Activated T-helper 17 cell treated with anti-CD3 and anti-CD28 coated beads, Interleukin-2, amount 50 U/mL, for 72 hours (primary cell): ENCODE measurements around the gene KCNA3. TPM values are rescaled to one million over a fixed set of nuclear protein-coding genes. Genes with fewer than 3 reads are reported as not detected.

Experiments used
- ATAC-seq: fragments of 150-1000 bp; cut with Tn5 transposase; replicated peaks from 2 replicates; pipeline ENCODE4 v1.10.0; 2021; ENCODE audit warnings: mild to moderate bottlenecking, moderate library complexity
- H3K27ac Mint-ChIP-seq: one replicate; pipeline ENCODE4 v1.8.0; 2022; ENCODE audit warnings: mixed read lengths
- H3K27me3 Mint-ChIP-seq: one replicate; pipeline ENCODE4 v1.8.0; 2022; ENCODE audit warnings: mixed read lengths
- H3K36me3 Mint-ChIP-seq: one replicate; pipeline ENCODE4 v1.8.0; 2022; ENCODE audit warnings: low read depth, mild to moderate bottlenecking, mixed read lengths
- H3K4me1 Mint-ChIP-seq: one replicate; pipeline ENCODE4 v1.8.0; 2022; ENCODE audit warnings: mixed read lengths
- H3K4me3 Mint-ChIP-seq: one replicate; pipeline ENCODE4 v1.8.0; 2022; ENCODE audit warnings: mild to moderate bottlenecking, mixed read lengths
- H3K9me3 Mint-ChIP-seq: one replicate; pipeline ENCODE4 v1.8.0; 2022; ENCODE audit warnings: mixed read lengths
- total RNA-seq, 2 donors: library from RNA; stranded (reverse); gene quantifications; one replicate each; pipeline ENCODE4 v1.2.3, GENCODE V29; 2022

The KCNA3 gene
- total RNA-seq, 2 donors from 2014 or later: 22.7 to 61.7 TPM

DNA sequence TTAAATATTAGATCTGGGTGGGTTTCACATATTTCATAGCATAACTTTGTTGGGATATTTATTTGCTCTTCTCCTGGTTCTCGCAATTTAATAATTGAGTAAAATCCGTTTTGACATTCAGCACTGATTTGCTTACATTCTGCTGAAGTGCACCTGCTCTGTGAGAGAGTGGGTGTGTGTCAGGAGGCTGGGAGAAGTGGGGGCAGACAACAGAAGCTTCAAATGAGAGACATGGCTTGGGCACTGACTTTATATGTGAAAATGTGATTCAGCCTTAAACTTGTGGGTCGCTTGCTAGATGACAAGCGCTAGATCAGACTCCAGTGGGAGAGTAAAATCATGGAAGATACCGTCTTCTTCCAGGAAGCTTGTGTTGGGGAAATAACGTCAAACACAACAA, 36.2 kb downstream of the KCNA3 start:
- no peak for ATAC-seq
- H3K27ac Mint-ChIP-seq: no peak overlapping the region
- H3K36me3 Mint-ChIP-seq: no peaks in the 10 kb centered on the region
- H3K4me3 Mint-ChIP-seq: peak overlapping the region; percentile 47
- peaks cover 11% of the 10 kb centered on the region for H3K9me3 Mint-ChIP-seq
- H3K27me3 Mint-ChIP-seq: no peaks in the 10 kb centered on the region
- H3K4me1 Mint-ChIP-seq: peaks cover 68% of the 10 kb centered on the region

DNA sequence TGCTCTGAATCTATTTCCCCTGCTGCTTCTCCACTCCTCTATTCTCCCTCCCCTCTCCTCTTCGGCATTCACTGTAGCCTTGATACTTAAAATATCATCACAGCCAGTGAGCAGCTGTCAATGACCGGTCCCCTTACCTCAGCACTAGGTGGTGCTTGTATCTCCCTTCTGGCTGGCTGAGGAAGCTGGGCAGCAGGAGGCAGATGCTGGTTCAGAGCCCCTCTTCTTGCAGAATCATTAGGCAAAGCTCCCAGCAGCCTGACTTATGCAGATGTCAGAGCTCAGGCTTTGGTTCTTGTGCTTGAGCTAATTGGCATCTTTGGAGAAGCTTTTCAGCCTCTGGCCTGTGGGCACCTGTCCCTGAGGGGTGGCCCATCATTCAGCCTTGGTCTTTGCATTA, 36.7 kb downstream of the KCNA3 start:
- peak overlapping the region; percentile 47 for H3K4me3 Mint-ChIP-seq

DNA sequence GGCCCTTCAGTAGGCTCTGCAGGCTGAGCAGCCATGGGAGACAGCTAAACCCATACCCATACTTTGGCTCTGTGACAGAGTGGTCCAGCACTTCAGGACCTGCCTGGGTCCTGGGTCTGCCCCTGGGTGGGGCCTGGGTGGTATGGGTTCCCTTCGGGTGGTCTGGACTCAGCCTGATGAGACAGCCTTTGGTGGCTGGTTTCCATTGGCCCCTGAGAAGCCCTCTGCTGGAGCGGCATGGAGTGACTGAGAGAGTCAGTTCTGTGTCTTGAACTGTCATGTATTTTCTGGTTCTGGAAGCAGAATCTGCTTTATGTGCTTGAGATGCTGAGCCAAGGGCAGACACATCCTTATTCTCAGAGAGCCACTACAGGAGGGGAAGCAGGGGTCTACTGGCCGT, 37.3 kb downstream of the KCNA3 start:
- no peaks in the 10 kb centered on the region for H3K36me3 Mint-ChIP-seq
- no peak for ATAC-seq
- no peaks in the 10 kb centered on the region for H3K27me3 Mint-ChIP-seq
- no peak overlapping the region for H3K27ac Mint-ChIP-seq
- H3K4me3 Mint-ChIP-seq: no peak overlapping the region
- H3K9me3 Mint-ChIP-seq: peaks cover 11% of the 10 kb centered on the region
- H3K4me1 Mint-ChIP-seq: peaks cover 68% of the 10 kb centered on the region

More for the DNA sequence above, 36.7 kb downstream of the KCNA3 start:
- Mint-ChIP-seq H3K4me1 (peaks cover 71% of the 10 kb centered on the region), H3K36me3 (no peaks in the 10 kb centered on the region), H3K27ac (no peak overlapping the region), H3K27me3 (no peaks in the 10 kb centered on the region), H3K9me3 (peaks cover 11% of the 10 kb centered on the region)
- no peak for ATAC-seq

DNA sequence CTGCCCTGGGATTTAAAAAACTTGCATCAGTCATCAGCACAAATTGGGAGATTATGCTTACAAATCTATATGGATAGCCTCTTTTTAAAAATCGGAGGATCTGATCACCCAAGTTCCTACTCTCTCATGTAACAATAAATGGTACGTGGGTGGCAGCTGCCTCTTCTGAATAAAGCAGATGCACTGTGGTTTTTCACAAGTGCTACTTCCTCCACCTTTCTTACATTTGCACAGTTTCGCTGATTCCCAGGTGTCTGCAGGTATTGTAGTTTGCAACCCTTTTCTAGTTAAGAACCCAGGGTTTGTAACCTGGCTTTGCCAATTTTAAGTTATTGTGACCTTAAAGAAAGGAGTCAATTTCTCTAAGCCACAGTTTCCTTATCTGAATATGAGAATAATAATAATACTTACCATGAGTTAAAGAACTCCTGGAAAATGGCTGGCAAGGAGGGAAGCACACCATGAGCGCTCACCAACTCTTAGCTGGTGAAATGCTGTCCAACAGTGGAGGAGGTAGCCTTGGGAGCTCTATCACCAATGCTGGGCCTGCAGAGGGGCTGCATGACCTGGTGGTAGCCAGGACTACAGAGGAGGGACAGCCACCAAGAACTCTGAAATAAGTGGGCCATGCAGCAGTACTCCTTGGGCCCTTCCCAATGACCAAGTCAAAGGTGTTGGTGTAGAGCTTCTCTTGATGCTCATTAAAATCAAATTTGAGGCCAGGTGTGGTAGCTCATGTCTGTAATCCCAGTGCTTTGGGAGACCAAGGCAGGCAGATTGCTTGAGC, 38.4 kb downstream of the KCNA3 start:
- Mint-ChIP-seq H3K4me3 (no peak overlapping the region), H3K27ac (peak overlapping the region; percentile 92), H3K36me3 (no peaks in the 10 kb centered on the region), H3K4me1 (peaks cover 60% of the 10 kb centered on the region), H3K9me3 (peaks cover 11% of the 10 kb centered on the region), H3K27me3 (no peaks in the 10 kb centered on the region)
- no peak for ATAC-seq

DNA sequence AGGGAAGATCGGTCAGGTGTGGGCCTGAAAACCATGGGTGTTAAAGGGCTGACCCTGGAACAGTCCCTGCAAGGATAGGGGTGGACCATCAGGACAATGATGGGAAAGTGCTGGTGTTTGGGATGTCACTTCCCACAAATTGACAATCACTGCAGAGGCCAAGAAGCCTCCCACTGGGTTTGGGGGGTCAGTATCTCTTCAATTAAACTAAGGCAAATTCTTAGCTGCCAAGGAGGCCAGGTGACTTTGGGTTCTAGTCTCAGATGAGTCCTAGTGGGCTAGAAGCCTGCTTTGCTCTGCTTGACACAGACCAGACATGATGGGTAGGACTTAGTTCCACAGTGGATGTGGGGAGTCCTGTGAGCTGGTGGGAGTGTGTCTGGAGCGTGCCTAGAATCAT, 39.3 kb downstream of the KCNA3 start:
- Mint-ChIP-seq H3K4me3 (no peak overlapping the region), H3K27ac (peak overlapping the region; percentile 92), H3K9me3 (peaks cover 10% of the 10 kb centered on the region), H3K4me1 (peaks cover 58% of the 10 kb centered on the region), H3K27me3 (no peaks in the 10 kb centered on the region), H3K36me3 (no peaks in the 10 kb centered on the region)
- no peak for ATAC-seq

DNA sequence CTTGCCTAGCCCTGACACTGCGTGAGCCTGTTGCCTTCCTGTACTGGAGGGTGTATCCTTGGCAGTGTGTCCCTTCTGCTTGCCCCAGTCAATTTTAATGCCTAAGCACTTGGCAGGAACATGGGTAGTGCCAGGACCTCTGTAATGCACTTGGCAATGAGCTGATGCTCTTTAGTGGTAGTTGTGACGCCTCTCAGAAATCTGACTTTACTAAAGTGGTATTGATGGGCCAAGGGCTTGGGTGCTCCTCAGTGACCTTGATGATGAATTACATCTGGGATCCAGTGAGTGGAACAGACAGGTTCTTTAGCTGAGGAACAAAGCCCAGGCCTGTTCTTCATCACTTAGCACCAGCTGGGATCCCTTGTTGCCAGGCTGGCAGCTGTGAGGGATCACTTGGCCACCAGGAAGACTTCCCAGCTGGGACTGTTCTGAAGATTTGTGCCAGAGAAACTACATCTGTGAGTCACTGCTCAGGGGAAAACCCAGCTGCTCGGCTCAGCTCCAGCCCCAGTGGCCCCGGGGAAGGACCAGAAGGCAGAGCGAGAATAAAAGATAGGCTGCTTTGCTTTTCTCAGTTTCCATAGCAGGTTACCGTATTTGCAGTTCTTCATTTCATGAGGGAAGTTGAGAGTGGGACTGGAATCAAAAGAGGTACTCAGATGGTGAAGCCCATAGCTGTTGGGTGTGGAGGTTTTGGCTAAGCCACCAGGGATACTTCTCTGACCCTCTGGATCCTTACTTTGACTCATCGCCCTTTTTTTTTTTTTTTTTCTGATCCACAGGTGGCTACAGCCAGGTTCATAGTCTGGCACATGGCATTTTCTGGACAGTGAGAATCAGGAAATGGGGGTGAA, 40.1 kb downstream of the KCNA3 start:
- Mint-ChIP-seq H3K27me3 (no peaks in the 10 kb centered on the region), H3K4me1 (peaks cover 51% of the 10 kb centered on the region), H3K9me3 (peaks cover 3% of the 10 kb centered on the region), H3K4me3 (no peak overlapping the region), H3K27ac (peak overlapping the region; percentile 92), H3K36me3 (no peaks in the 10 kb centered on the region)
- ATAC-seq: peak; percentile 73

DNA sequence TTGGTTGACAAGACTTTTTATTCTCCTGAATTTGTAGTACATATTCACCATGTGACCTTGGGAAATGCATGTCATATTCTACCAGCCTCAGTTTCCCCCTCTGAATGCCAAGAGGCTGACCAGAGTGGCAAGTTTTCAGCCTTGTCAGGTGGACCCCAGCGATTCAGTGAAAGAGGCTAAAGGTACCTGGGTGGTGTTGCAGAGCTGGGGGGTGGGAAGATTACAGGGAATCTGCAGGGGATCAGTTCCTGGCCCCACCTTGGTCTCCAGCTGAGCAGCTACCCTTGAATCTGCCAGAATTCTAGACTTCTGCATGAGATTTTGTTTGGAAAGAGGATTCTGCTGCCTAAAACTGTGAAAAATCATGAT, 40.7 kb downstream of the KCNA3 start:
- H3K27me3 Mint-ChIP-seq: no peaks in the 10 kb centered on the region
- no peak overlapping the region for H3K4me3 Mint-ChIP-seq
- no peak for ATAC-seq
- H3K27ac Mint-ChIP-seq: peak overlapping the region; percentile 92
- H3K4me1 Mint-ChIP-seq: peaks cover 48% of the 10 kb centered on the region
- H3K36me3 Mint-ChIP-seq: no peaks in the 10 kb centered on the region
- H3K9me3 Mint-ChIP-seq: no peaks in the 10 kb centered on the region

DNA sequence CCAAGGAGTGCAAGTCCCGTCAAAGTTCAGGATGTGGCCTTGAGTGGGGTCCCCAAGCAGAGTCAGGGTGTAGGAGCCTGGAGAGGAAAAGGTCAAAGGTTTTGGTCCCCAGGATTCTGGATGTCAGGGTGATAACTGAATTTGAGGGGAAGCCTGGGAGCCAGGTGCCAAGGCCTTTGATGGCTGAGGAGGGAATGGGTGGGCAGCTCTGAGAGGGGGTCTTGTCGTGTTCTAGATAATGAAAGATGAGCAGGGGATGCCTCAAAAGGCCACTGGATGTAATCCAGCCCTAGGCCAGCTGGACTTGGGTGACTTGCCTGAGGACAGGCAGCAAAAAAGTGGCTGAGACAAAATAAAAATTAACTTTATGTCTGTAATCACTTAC, 41.1 kb downstream of the KCNA3 start:
- peak overlapping the region; percentile 46 for H3K27ac Mint-ChIP-seq
- ATAC-seq: no peak

DNA sequence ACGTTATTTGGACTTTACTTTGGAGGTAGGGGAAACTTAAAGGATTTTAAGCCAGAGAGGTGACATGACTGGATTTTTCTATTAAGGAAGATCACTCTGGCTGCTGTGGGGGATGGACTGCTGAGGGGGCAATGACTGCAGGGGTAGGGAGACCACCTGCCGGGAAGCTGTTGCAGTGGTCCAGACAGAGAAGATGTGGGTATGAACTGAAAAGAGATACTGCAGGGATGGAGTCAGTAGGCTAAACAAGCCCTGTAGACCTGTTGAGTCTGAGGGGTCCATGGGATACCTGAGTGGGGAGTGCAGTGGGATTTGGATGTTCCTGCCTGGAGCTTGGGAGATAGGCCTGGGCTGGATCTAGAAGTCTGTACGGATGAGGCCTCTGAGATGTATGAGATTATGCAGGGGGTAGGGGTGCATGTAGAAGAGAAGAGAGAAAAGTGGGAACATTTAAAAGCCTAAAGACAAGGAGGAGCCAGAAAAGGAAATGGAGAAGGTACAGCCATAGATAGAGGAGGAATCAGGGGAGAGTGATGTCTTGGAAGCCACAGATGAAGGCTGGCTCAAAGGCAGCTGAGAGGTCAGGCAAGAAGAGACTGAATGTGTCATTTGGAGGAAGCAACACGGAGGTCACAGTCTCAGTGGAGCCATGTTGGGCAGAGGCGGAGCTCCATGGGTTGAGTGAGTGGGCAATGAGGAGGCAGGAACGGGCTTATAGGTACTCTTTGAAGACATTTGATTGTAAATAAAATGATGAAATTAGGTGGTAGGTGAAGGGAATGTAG, 42.7 kb downstream of the KCNA3 start:
- Mint-ChIP-seq H3K4me1 (peaks cover 45% of the 10 kb centered on the region), H3K27ac (no peak overlapping the region)
- ATAC-seq: no peak

More for the DNA sequence above, 41.1 kb downstream of the KCNA3 start:
- H3K4me1 Mint-ChIP-seq: peaks cover 45% of the 10 kb centered on the region
- no peaks in the 10 kb centered on the region for H3K9me3 Mint-ChIP-seq
- no peaks in the 10 kb centered on the region for H3K27me3 Mint-ChIP-seq
- no peaks in the 10 kb centered on the region for H3K36me3 Mint-ChIP-seq
- no peak overlapping the region for H3K4me3 Mint-ChIP-seq

DNA sequence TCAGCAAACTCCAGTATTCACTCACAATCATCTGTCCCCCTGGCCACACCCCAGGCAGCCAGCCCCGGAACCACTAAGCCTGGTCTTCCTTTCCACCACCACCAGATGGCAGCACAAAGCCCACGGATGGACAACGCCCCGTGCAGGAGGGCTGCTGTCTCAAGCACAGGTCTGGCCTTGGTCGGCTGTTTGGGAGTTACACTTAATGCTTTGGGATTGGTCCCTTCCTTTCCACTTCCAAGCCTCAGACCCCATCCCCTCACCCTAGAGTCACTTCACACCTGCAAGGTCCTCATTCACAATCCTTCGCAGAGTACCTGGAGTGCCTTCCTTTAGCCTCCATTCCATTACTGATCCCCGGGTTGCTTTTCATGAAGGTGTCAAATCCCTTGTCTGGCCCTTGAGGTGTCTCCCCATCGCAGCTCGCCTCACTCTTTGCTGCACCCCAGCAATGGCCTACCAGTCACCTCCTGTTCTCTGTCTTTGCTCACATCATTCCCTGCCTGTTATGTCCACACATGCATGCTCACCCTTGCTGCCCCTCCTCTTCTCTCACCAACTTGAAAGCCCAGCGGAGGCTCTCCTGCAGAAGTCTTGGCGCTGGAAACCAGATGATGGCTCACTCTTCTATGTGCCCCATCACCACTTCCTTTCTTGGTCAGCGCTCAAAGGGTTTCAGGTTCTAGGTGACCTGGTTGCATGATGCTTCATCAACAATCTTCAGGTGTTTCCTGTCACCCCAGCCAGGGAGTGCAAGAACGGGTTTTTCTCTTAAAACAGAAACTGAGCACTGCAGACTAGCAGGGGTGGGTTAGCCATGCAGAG, 43.7 kb downstream of the KCNA3 start:
- Mint-ChIP-seq H3K4me3 (no peak overlapping the region), H3K27me3 (no peaks in the 10 kb centered on the region), H3K36me3 (no peaks in the 10 kb centered on the region), H3K4me1 (peaks cover 47% of the 10 kb centered on the region), H3K9me3 (no peaks in the 10 kb centered on the region), H3K27ac (no peak overlapping the region)
- peak; percentile 76 for ATAC-seq

More for the DNA sequence above, 42.7 kb downstream of the KCNA3 start:
- H3K27me3 Mint-ChIP-seq: no peaks in the 10 kb centered on the region
- no peaks in the 10 kb centered on the region for H3K36me3 Mint-ChIP-seq
- H3K4me3 Mint-ChIP-seq: no peak overlapping the region
- no peaks in the 10 kb centered on the region for H3K9me3 Mint-ChIP-seq

DNA sequence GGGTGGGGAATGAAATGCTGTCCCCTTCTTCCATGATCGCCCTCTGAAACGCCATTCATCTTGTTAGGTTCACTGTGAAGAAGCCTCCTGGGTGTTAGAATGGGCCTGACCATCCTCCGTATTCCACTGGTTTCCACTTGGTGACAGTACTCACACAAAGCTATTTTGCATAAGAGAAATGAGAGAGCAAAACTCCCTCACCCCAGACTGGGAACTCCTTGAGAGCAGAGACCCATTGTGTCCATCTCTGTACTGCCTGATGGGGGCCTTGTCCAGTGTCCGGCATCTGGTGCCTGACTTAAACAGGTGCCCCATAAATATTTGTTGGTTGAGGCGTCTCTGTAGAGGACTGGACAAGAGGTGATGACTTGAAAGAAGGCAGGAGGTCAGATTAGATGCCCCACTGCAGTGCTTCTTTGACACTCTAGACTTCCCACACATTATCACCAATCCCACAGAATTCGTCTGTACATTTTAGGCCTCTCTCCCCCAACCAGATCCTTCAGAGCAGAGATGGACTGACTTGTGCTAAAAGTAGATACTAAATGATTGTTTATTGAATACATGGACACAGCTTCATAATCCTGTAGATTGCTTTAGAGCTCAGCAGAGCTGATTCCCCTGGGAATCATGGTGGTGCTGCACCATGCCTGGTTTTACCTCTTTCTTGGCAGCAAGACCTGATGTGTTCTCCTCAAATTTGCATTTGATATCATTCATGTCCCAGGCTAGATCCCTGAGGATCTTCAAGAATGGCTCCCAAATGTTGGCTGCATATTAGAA, 46.2 kb downstream of the KCNA3 start:
- H3K36me3 Mint-ChIP-seq: no peaks in the 10 kb centered on the region
- H3K9me3 Mint-ChIP-seq: no peaks in the 10 kb centered on the region
- peak overlapping the region; percentile 52 for H3K4me3 Mint-ChIP-seq
- peaks cover 26% of the 10 kb centered on the region for H3K4me1 Mint-ChIP-seq
- H3K27ac Mint-ChIP-seq: no peak overlapping the region
- no peak for ATAC-seq
- no peaks in the 10 kb centered on the region for H3K27me3 Mint-ChIP-seq

DNA sequence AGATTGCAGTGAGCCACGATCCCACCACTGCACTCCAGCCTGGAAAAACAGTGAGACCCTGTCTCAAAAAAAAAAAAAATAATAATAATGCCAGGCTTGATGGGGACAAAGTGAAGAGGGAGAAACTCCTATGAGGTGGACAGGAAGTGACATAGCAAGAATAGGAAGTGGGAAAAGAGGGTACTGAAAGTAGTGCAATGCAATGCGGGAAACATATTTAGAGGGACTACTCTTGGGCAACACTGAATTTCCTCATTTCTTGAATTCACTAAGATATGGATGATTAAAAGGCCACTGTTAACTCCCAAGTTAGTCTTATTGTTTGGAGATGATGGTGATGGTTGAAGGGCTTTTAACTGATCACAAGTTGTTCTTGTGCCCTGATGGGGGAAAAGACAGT, 47.0 kb downstream of the KCNA3 start:
- Mint-ChIP-seq H3K27ac (no peak overlapping the region), H3K4me1 (peaks cover 21% of the 10 kb centered on the region), H3K27me3 (no peaks in the 10 kb centered on the region), H3K9me3 (no peaks in the 10 kb centered on the region), H3K4me3 (peak overlapping the region; percentile 52), H3K36me3 (no peaks in the 10 kb centered on the region)
- ATAC-seq: no peak

DNA sequence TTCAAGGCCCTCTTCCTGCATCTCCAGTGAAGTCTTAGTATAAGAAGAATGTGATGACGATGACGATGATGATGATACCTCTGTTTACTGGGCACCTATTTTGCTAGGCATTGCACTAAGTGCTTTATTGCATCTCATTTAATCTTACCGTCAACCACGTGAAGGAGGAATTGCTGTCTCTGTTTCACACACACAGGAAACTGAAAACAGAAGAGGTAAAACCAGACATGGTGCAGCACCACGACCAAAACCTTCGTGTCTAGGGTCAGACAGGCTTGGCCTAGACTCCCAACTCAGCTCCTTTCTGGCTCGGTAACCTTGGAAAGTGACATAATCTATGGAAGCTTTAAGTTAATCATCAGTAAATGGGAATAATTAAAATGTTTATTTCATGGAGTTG, 47.9 kb downstream of the KCNA3 start:
- Mint-ChIP-seq H3K4me3 (peak overlapping the region; percentile 52), H3K27me3 (no peaks in the 10 kb centered on the region), H3K9me3 (no peaks in the 10 kb centered on the region), H3K36me3 (no peaks in the 10 kb centered on the region), H3K27ac (peak overlapping the region; percentile 10), H3K4me1 (peaks cover 21% of the 10 kb centered on the region)
- ATAC-seq: peak; percentile 21
